HepG2 (cell line): ENCODE measurements around the gene STIP1. TPM values are rescaled to one million over a fixed set of nuclear protein-coding genes. Genes with fewer than 3 reads are reported as not detected.

Experiments used
- HNRNPH1 ChIP-seq: fragments of 200-400 bp; formaldehyde crosslinking; optimal IDR thresholded peaks from 2 replicates; pipeline ENCODE3; 2017; ENCODE audit warnings: mild to moderate bottlenecking, low read depth, low read length
- HOXD1 ChIP-seq: sonication (generic); formaldehyde crosslinking; IDR thresholded peaks from 2 replicates; pipeline ENCODE4 v1.5.0; 2020; ENCODE audit warnings: missing genetic modification reagents
- KLF9 ChIP-seq: IDR thresholded peaks from 2 replicates; pipeline ENCODE4 v1.6.1; 2016; ENCODE audit warnings: low read depth
- NFE2L2 ChIP-seq: fragments of 150-350 bp; IDR thresholded peaks from 2 replicates; pipeline ENCODE4 v1.6.1; 2014; ENCODE audit warnings: low read length
- RFXAP ChIP-seq: sonication (generic); formaldehyde crosslinking; IDR thresholded peaks from 2 replicates; pipeline ENCODE4 v1.4.0; 2020; ENCODE audit warnings: missing genetic modification reagents, borderline replicate concordance
- SATB2 ChIP-seq: sonication (generic); formaldehyde crosslinking; IDR thresholded peaks from 2 replicates; pipeline ENCODE4 v1.5.0; 2020; ENCODE audit warnings: missing genetic modification reagents
- SRY ChIP-seq: sonication (generic); formaldehyde crosslinking; IDR thresholded peaks from 2 replicates; pipeline ENCODE4 v1.8.0; 2022; ENCODE audit warnings: mild to moderate bottlenecking, missing genetic modification reagents
- SYNCRIP ChIP-seq: fragments of 200-400 bp; formaldehyde crosslinking; IDR thresholded peaks from 2 replicates; pipeline ENCODE4 v1.6.1; 2018; ENCODE audit warnings: mild to moderate bottlenecking, low read depth, low read length; ENCODE audit not compliant: insufficient read depth
- TRAFD1 ChIP-seq: sonication (generic); formaldehyde crosslinking; IDR thresholded peaks from 2 replicates; pipeline ENCODE4 v1.5.1; 2020; ENCODE audit warnings: missing genetic modification reagents, mild to moderate bottlenecking, borderline replicate concordance
- U2AF2 ChIP-seq: fragments of 200-400 bp; formaldehyde crosslinking; IDR thresholded peaks from 2 replicates; pipeline ENCODE4 v1.6.1; 2017; ENCODE audit warnings: low read depth, mild to moderate bottlenecking, low read length
- ZBTB14 ChIP-seq: sonication (generic); formaldehyde crosslinking; IDR thresholded peaks from 2 replicates; pipeline ENCODE4 v1.4.0; 2020; ENCODE audit warnings: missing genetic modification reagents
- ZC3H4 ChIP-seq: sonication (generic); formaldehyde crosslinking; IDR thresholded peaks from 2 replicates; pipeline ENCODE4 v1.4.0; 2020; ENCODE audit warnings: missing genetic modification reagents, borderline replicate concordance
- ZNF335 ChIP-seq: sonication (generic); formaldehyde crosslinking; IDR thresholded peaks from 2 replicates; pipeline ENCODE4 v1.4.0; 2020; ENCODE audit warnings: missing genetic modification reagents
- ZNF629 ChIP-seq: sonication (generic); formaldehyde crosslinking; conservative IDR thresholded peaks from 2 replicates; pipeline ENCODE4 v1.5.0; 2020; ENCODE audit warnings: missing genetic modification reagents
- ZNF746 ChIP-seq: sonication (generic); formaldehyde crosslinking; IDR thresholded peaks from 2 replicates; pipeline ENCODE4 v1.8.0; 2022; ENCODE audit warnings: mild to moderate bottlenecking, missing genetic modification reagents
- ZNF766 ChIP-seq: sonication (generic); formaldehyde crosslinking; IDR thresholded peaks from 2 replicates; pipeline ENCODE4 v1.5.0; 2020; ENCODE audit warnings: missing genetic modification reagents, borderline replicate concordance
- ZNF839 ChIP-seq: sonication (generic); formaldehyde crosslinking; IDR thresholded peaks from 2 replicates; pipeline ENCODE4 v1.4.0; 2020; ENCODE audit warnings: missing genetic modification reagents, mild to moderate bottlenecking, borderline replicate concordance
- polyA plus RNA-seq, 8 experiments: library from polyadenylated mRNA; depleted of rRNA in 3 of 8; stranded (reverse) in 7 of 8; unstranded in 1 of 8; fragments of >200 nt; fragmentation: Illumina TruSeq in 4 of 8; extraction: Trizol in 4 of 8; gene quantifications; 2 replicates each; pipeline versions ENCODE4 v1.2.1 to v1.2.3, GENCODE V29; 2011 to 2016; ENCODE audit warnings: low read depth in 4 of 8, missing spikeins in 1 of 8, mixed read lengths in 1 of 8; ENCODE audit not compliant: insufficient read depth in 1 of 8
- total RNA-seq, 5 experiments: library from RNA; depleted of rRNA; stranded (reverse); fragments of >200 nt; fragmentation: Illumina TruSeq; extraction: Trizol; gene quantifications; 2 replicates each; pipeline ENCODE4 v1.2.3, GENCODE V29; 2016; ENCODE audit warnings: low read depth in 1 of 5
- TF ChIP-seq, protein P1 (sequence below): sonication (generic); formaldehyde crosslinking; IDR thresholded peaks from 2 replicates; pipeline ENCODE4; 2020; ENCODE audit warnings: missing genetic modification reagents, mild to moderate bottlenecking, borderline replicate concordance
- TF ChIP-seq, protein P2 (sequence below): sonication (generic); formaldehyde crosslinking; IDR thresholded peaks from 2 replicates; pipeline ENCODE4 v1.4.0; 2020; ENCODE audit warnings: mild to moderate bottlenecking, missing genetic modification reagents, borderline replicate concordance
- TF ChIP-seq, protein P3 (sequence below): conservative IDR thresholded peaks from 2 replicates; pipeline ENCODE4 v1.6.1; 2018; ENCODE audit warnings: missing genetic modification reagents

Gene STIP1
- total and polyA plus RNA-seq, 2 of the 13 experiments (the other 11 are each of a cell fraction or from before 2014, with no cell fraction given), result 81.1 to 217 TPM

GRCh38 chr11:64233913-64234586, 48.1 kb downstream of the STIP1 start, which contains the start of gene VEGFB (continued):
- TF ChIP-seq ZNF839 (no peak), ZNF335 (CRISPR knock-in tag) (no peak), ZNF766 (no peak), SRY (CRISPR knock-in tag) (no peak), HOXD1 (no peak), HNRNPH1 (no peak), ZNF629 (CRISPR knock-in tag) (no peak), U2AF2 (no peak), NFE2L2 (no peak), KLF9 (CRISPR knock-in tag) (no peak), ZC3H4 (CRISPR knock-in tag) (no peak), SATB2 (CRISPR knock-in tag) (no peak), SYNCRIP (no peak), TRAFD1 (CRISPR knock-in tag) (no peak), RFXAP (CRISPR knock-in tag) (no peak), ZNF746 (CRISPR knock-in tag) (no peak), ZBTB14 (CRISPR knock-in tag) (no peak)
- TF ChIP-seq, protein P1, sequence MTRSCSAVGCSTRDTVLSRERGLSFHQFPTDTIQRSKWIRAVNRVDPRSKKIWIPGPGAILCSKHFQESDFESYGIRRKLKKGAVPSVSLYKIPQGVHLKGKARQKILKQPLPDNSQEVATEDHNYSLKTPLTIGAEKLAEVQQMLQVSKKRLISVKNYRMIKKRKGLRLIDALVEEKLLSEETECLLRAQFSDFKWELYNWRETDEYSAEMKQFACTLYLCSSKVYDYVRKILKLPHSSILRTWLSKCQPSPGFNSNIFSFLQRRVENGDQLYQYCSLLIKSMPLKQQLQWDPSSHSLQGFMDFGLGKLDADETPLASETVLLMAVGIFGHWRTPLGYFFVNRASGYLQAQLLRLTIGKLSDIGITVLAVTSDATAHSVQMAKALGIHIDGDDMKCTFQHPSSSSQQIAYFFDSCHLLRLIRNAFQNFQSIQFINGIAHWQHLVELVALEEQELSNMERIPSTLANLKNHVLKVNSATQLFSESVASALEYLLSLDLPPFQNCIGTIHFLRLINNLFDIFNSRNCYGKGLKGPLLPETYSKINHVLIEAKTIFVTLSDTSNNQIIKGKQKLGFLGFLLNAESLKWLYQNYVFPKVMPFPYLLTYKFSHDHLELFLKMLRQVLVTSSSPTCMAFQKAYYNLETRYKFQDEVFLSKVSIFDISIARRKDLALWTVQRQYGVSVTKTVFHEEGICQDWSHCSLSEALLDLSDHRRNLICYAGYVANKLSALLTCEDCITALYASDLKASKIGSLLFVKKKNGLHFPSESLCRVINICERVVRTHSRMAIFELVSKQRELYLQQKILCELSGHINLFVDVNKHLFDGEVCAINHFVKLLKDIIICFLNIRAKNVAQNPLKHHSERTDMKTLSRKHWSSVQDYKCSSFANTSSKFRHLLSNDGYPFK (CRISPR knock-in tag), result no peak
- TF ChIP-seq, protein P2, sequence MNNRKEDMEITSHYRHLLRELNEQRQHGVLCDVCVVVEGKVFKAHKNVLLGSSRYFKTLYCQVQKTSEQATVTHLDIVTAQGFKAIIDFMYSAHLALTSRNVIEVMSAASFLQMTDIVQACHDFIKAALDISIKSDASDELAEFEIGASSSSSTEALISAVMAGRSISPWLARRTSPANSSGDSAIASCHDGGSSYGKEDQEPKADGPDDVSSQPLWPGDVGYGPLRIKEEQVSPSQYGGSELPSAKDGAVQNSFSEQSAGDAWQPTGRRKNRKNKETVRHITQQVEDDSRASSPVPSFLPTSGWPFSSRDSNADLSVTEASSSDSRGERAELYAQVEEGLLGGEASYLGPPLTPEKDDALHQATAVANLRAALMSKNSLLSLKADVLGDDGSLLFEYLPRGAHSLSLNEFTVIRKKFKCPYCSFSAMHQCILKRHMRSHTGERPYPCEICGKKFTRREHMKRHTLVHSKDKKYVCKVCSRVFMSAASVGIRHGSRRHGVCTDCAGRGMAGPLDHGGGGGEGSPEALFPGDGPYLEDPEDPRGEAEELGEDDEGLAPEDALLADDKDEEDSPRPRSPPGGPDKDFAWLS (CRISPR knock-in tag), result no peak
- TF ChIP-seq, protein P3, sequence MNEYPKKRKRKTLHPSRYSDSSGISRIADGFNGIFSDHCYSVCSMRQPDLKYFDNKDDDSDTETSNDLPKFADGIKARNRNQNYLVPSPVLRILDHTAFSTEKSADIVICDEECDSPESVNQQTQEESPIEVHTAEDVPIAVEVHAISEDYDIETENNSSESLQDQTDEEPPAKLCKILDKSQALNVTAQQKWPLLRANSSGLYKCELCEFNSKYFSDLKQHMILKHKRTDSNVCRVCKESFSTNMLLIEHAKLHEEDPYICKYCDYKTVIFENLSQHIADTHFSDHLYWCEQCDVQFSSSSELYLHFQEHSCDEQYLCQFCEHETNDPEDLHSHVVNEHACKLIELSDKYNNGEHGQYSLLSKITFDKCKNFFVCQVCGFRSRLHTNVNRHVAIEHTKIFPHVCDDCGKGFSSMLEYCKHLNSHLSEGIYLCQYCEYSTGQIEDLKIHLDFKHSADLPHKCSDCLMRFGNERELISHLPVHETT (CRISPR knock-in tag), result no peak
